Ramos (cell line): Measurements from ENCODE around the gene BTLA.

ENCODE experiments used
- in situ Hi-C: fragments of 300-500 bp; cut with MboI; formaldehyde crosslinking; loops from one replicate; pipeline ENCODE4 v1.14.3; 2022; ENCODE audit warnings: low sequenced_read_pairs; ENCODE audit not compliant: unreplicated experiment

Gene BTLA

GRCh38 chr3:112498914-112499711, at the start of gene BTLA:
TSS of gene BTLA (minus strand) at chr3:112499472. CDS start at chr3:112499358, 114 bp downstream.
- in situ Hi-C loops: no loop called here

GRCh38 chr3:112546216-112546759, 47.0 kb upstream of the BTLA start:
- in situ Hi-C loops: no loop called here

GRCh38 chr3:112539825-112540650, 40.8 kb upstream of the BTLA start:
- in situ Hi-C loops: no loop called here

- in situ Hi-C loops: no loop called here
These were observed 32.1 kb upstream of the BTLA start for GRCh38 chr3:112531358-112531781.

- in situ Hi-C loops: no loop called here
These were observed 31.3 kb upstream of the BTLA start for GRCh38 chr3:112530573-112530972.

GRCh38 chr3:112524127-112524526, 24.9 kb upstream of the BTLA start:
- in situ Hi-C loops: loop anchor here (25.0 kb wide), 1 partner anchor 237 kb away; the partner anchor contains the start of gene SLC9C1

GRCh38 chr3:112519424-112520001, 20.2 kb upstream of the BTLA start:
- in situ Hi-C loops: loop anchor here (10.0 to 25.0 kb wide), 2 partner anchors 232 to 405 kb away; partner anchors contain the start of gene SLC9C1

GRCh38 chr3:112518970-112519369, 19.7 kb upstream of the BTLA start:
- in situ Hi-C loops: loop anchor here (10.0 to 25.0 kb wide), 2 partner anchors 232 to 404 kb away; partner anchors contain the start of gene SLC9C1

- in situ Hi-C loops: loop anchor here (10.0 to 25.0 kb wide), 2 partner anchors 227 to 400 kb away; partner anchors contain the start of gene SLC9C1
These were observed 15.4 kb upstream of the BTLA start for GRCh38 chr3:112514527-112515128.

- in situ Hi-C loops: loop anchor here (10.0 to 25.0 kb wide), 2 partner anchors 225 to 398 kb away; partner anchors contain the start of gene SLC9C1
These were observed 13.0 kb upstream of the BTLA start for GRCh38 chr3:112512320-112512719.

GRCh38 chr3:112508860-112509259, 9.6 kb upstream of the BTLA start:
- in situ Hi-C loops: loop anchor here (25.0 kb wide), 1 partner anchor 222 kb away; the partner anchor contains the start of gene SLC9C1

- in situ Hi-C loops: loop anchor here (25.0 kb wide), 1 partner anchor 221 kb away; the partner anchor contains the start of gene SLC9C1
These were observed 9.0 kb upstream of the BTLA start for GRCh38 chr3:112508261-112508660.

GRCh38 chr3:112505907-112506306, 6.6 kb upstream of the BTLA start:
- in situ Hi-C loops: loop anchor here (25.0 kb wide), 1 partner anchor 219 kb away; the partner anchor contains the start of gene SLC9C1

- in situ Hi-C loops: loop anchor here (25.0 kb wide), 1 partner anchor 217 kb away; the partner anchor contains the start of gene SLC9C1
These were observed 4.9 kb upstream of the BTLA start for GRCh38 chr3:112504123-112504522.

- in situ Hi-C loops: loop anchor here (25.0 kb wide), 1 partner anchor 216 kb away; the partner anchor contains the start of gene SLC9C1
These were observed 4.2 kb upstream of the BTLA start for GRCh38 chr3:112503304-112503972.

- in situ Hi-C loops: loop anchor here (25.0 kb wide), 1 partner anchor 213 kb away; the partner anchor contains the start of gene SLC9C1
These were observed 1.3 kb upstream of the BTLA start for GRCh38 chr3:112500621-112501020.

GRCh38 chr3:112497897-112498548, 1.2 kb downstream of the BTLA start:
- in situ Hi-C loops: no loop called here

- in situ Hi-C loops: no loop called here
These were observed 2.8 kb downstream of the BTLA start for GRCh38 chr3:112496366-112497067.
